Measurements from ENCODE around the gene TTC24. TPM values are rescaled to one million over a fixed set of nuclear protein-coding genes. Genes with fewer than 3 reads are reported as not detected.

The TTC24 gene
- total and polyA plus RNA-seq, 2 experiments from 2014 or later = not detected

GRCh38 chr1:156556354-156556753, 23.2 kb upstream of the TTC24 start:
- Histone ChIP-seq H3K4me1 (ENCODE audit: insufficient read depth) (no peaks in the 10 kb centered on the region), H3F3A (replicated peaks; ENCODE audit: low read depth) (no peaks in the 10 kb centered on the region), H3K79me2 (replicated peaks; ENCODE audit: insufficient read depth) (no peaks in the 10 kb centered on the region), H3K36me3 (ENCODE audit: insufficient read depth) (peaks cover 20% of the 10 kb centered on the region; the same call in 1 of the 2 replicates), H4K20me1 (replicated peaks; ENCODE audit: insufficient read depth) (no peaks in the 10 kb centered on the region; the same call in 1 of the 2 replicates), H2AFZ (no peak overlapping the region), H3K4me3 (no peak overlapping the region), H3K27me3 (ENCODE audit: insufficient read depth) (no peaks in the 10 kb centered on the region), H3K9me2 (ENCODE audit: insufficient read depth) (no peaks in the 10 kb centered on the region), H3K27ac (ENCODE audit: low read depth) (no peak overlapping the region), H3K4me2 (no peak overlapping the region)
- Mint-ChIP-seq H3K36me3 (ENCODE audit: low read depth) (peaks cover 26% of the 10 kb centered on the region), H3K27me3 (ENCODE audit: insufficient read depth, low read depth, poor library complexity) (peaks cover 2% of the 10 kb centered on the region), H3K27ac (no peak overlapping the region), H3K4me1 (no peaks in the 10 kb centered on the region), H3K9me3 (no peaks in the 10 kb centered on the region), H3K4me3 (no peak overlapping the region)
- ATAC-seq (no peak), DNase-seq (ENCODE audit: low spot score) (no peak)
- TF ChIP-seq EZH2 (IDR thresholded peaks at IDR 0.05; ENCODE audit: low read depth, unreplicated experiment) (no peak), ZNF331 (CRISPR knock-in tag; IDR thresholded peaks at IDR 0.05; ENCODE audit: low read depth) (no peak), POLR2AphosphoS5 (IDR thresholded peaks at IDR 0.05; ENCODE audit: low read depth) (no peak), REST (IDR thresholded peaks at IDR 0.05; ENCODE audit: unreplicated experiment) (no peak)

GRCh38 chr1:156559086-156559796, 20.3 kb upstream of the TTC24 start:
- Histone ChIP-seq H3K79me2 (replicated peaks; ENCODE audit: insufficient read depth) (no peaks in the 10 kb centered on the region), H3F3A (replicated peaks; ENCODE audit: low read depth) (no peaks in the 10 kb centered on the region), H3K4me1 (ENCODE audit: insufficient read depth) (no peaks in the 10 kb centered on the region), H3K27ac (ENCODE audit: low read depth) (no peak overlapping the region), H4K20me1 (replicated peaks; ENCODE audit: insufficient read depth) (no peaks in the 10 kb centered on the region; the same call in 1 of the 2 replicates), H2AFZ (no peak overlapping the region), H3K4me3 (no peak overlapping the region), H3K4me2 (no peak overlapping the region), H3K9me2 (ENCODE audit: insufficient read depth) (no peaks in the 10 kb centered on the region), H3K36me3 (ENCODE audit: insufficient read depth) (peaks cover 22% of the 10 kb centered on the region; the same call in 1 of the 2 replicates), H3K27me3 (ENCODE audit: insufficient read depth) (no peaks in the 10 kb centered on the region)
- Mint-ChIP-seq H3K4me1 (no peaks in the 10 kb centered on the region), H3K9me3 (no peaks in the 10 kb centered on the region), H3K4me3 (no peak overlapping the region), H3K27me3 (ENCODE audit: insufficient read depth, low read depth, poor library complexity) (peaks cover 3% of the 10 kb centered on the region), H3K36me3 (ENCODE audit: low read depth) (peaks cover 36% of the 10 kb centered on the region), H3K27ac (no peak overlapping the region)
- no peak for ATAC-seq
- DNase-seq (ENCODE audit: low spot score) = no peak
- TF ChIP-seq EZH2phosphoT487 (IDR thresholded peaks at IDR 0.05; ENCODE audit: unreplicated experiment) (no peak), JUNB (IDR thresholded peaks at IDR 0.05; ENCODE audit: unreplicated experiment) (no peak), STAT1 (IDR thresholded peaks at IDR 0.05; ENCODE audit: unreplicated experiment) (no peak), REST (IDR thresholded peaks at IDR 0.05; ENCODE audit: unreplicated experiment) (no peak), POLR2AphosphoS5 (IDR thresholded peaks at IDR 0.05; ENCODE audit: low read depth) (no peak)
